Limb (tissue), 2 donors: Measurements from ENCODE around the gene FARS2.
"Not testable (repeated sequence)": the region's sequence is repeated elsewhere in the genome, so short reads cannot be mapped to it uniquely, and the experiment has no call there.

Source experiments
- DNase-seq, 2 donors: peaks; one replicate each; pipeline ENCODE4 v3.0.0-alpha.2; 2016; ENCODE audit errors: extremely low spot score in 2 of 2

The FARS2 gene

DNA sequence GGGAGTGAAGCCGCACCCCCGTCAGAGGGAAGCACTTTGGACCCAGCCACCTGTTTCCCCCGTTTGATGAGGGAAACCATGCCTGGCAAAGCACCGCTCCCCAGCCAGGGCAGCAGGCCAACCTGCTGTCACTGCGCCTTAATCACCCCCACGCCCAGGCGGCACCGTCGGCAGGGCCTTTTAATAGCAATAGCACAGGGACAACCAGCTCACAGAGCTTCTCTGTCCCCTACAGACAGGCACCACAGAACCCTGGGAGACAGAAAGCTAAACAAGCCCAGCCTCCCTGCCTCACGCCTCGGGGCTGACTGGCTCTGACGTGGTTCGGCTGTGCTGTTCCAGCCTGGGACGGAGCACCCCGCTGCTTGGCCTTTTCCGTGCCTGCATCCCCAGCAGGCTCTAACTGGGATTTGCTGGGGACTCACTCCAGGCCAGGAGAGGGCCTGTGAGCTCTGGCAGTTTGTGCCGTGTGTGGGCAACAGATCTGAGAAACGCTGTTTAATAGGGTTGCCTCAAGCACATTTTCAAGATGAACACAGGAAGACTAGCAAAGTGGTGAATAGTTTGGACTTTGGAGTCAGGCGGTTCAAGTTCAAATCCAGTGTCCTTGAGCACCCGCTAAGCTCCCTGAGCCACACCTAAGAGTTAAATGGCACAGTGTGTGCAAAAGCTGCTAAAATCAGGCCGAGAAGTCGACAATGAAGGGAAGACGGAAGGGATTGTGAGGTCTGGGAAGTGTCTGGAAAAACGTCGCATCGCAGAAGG lies 521.7 kb downstream of the FARS2 start:
- DNase-seq = peak; percentile 24 to 57

GRCh38 chr6:5783584-5784089 lies 522.3 kb downstream of the FARS2 start:
- no peak for DNase-seq

DNA sequence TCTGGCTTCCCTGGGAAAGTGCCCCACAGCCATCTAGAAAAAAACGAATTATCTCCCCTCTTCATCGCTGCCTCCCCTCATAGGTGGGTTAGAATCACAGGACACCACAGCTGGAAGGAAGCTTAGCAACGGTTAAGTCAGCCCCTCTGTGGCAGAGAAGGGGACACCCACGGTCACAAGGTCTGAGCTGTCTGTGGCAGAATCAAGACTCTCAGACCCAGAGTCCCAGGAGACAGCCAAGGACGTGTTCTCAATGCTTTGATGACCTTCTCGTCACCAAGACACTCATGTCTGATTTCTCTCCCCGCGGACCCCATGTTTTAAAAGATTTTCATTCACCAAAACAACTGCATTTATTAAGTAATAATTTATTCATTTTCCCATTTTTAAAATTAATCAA lies 523.9 kb downstream of the FARS2 start:
- DNase-seq = no peak

DNA sequence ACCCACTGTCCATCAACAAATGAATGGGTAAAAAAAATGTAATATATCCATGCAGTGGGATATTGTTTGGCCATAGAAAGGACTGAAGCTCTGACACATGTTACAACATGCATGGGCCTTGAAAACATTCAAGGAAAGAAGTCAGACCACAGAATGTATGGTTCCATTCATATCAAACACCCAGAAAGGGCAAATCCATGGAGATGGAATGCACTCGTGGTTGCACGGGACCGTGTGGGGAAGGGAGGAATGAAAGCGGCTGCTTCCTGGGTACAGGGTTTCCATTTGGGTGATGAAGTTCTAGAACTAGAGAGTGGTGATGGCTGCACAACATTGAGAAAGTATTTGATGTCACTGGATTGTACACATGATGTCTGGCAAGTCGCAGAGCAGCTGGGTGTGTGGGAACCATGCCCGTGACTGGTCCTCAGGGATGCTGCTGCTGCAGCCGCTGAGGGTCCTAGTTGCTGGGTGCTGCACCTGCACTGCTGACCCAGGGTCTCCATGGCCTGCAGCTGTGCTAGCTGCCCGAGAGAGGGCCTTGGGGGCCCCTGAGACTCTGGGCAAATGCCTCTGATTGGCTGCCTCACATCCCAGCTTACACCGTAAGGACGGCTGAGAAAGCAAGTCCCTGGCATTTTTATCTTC lies 525.1 kb downstream of the FARS2 start:
- no peak for DNase-seq

DNA sequence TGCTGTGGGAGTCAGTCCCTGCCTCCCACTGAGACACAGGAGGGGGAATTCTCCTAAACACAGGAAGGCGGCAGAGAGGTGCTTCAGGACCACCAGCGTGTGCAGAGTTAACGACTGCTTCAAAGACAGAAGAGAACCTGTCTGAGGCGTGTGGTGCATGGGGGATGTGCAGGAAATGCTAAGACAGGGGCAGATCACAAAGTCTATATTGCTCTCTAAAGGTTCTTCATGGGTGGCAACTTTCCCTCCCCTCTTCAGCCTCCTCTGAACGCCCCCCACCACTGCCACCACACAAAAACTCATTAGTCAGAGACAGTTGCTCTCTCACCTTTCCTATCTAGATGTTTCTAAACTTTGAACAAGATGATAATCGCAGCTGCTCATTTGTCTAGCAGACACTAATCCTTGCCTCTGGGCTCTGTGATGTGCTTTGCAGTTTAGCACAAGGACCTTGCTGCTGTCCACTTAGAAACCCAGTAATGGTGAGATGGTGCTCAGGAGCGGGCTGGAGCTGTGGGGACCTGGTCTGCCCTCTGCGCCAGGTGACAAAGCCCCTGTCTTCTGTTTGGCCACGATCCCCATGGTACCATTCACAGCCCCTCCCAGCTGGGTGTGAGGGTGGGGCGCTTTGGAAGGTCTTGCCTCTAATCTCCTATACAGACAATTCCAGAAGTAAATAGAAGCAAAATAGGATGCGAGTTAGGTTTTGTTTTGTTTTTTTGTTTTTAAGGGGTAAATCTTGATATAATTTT lies 525.8 kb downstream of the FARS2 start:
- no peak for DNase-seq

DNA sequence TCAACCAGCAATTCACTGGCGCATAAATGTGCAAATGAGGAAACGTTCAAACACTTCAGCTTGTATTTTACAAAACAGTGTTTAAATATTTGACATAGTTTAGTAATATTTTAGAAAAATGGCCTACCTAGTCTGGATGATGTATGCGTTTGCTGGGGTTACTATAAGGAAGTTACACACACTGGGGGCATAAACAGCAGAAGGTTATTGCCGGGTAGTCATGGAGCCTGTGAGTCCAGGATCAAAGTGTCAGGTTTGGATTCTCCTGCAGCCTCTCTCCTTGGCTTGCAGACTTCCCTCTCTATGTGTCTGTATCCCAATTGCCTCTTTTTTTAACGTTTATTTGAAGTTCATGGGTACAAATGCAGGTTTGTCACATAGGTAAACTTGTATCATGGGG lies 528.1 kb downstream of the FARS2 start:
- not testable (repeated sequence) for DNase-seq

- not testable (repeated sequence) for DNase-seq
Observed at GRCh38 chr6:5796555-5796954, 535.2 kb downstream of the FARS2 start.

- DNase-seq = not testable (repeated sequence)
Observed at GRCh38 chr6:5806406-5806805, 545.1 kb downstream of the FARS2 start.

- no peak for DNase-seq
Observed at GRCh38 chr6:5809450-5809849, 548.1 kb downstream of the FARS2 start.

- no peak for DNase-seq
Observed at GRCh38 chr6:5811997-5812396, 550.7 kb downstream of the FARS2 start.

DNA sequence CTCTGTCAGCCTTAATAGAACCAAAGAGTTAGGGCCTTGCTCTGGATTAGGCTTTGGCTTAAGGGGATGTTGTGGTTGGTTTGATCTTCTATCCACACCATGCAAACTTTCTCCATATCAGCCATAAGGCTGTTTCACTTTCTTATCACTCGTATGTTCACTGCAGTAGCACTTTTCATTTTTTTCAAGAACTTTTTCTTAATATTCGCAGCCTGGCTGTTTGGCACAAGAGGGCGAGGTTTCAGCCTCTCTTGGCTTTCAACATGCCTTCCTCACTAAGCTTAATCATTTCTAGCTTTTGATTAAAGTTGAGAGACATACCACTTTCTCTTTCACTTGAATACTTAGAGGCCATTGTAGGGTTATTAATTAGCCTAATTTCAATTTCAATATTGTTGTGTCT lies 552.3 kb downstream of the FARS2 start:
- no peak for DNase-seq

DNA sequence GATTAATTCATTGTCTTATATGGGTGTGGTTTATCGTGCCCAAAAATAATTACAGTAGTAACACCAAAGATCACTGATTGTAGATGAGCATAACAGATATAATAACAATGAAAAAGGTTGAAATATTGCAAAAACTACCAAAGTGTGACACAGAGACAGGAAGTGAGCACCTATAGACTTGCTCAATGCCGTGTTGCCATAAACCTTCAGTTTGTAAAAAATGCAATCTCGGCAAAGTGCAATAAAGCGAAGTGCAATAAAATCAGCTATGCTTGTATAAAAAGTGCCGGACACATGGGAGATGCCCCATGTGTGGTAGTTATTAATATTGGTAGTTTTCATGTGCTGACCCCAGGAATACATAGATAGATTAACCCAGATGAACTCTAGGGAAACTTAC lies 552.8 kb downstream of the FARS2 start:
- DNase-seq = no peak

DNA sequence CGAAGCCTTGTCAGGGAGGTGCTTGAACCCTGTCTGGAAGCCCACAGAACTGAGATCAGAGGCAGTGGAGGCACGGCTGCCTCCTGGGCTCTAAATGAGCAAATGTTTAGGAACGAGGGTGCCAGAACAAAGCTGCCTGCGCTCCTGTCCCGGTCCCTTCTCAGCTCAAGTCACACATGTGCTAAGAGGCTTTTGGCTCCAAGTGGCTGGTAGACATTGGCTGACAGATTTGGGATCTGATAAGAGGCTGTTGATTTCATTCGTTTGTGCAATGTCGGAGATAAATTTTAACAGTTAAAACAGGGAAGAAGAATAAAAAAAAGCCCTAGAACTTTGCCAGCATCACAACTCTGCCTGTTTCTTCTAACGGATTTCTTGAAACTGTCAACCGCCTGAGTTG lies 553.6 kb downstream of the FARS2 start:
- DNase-seq = no peak

DNA sequence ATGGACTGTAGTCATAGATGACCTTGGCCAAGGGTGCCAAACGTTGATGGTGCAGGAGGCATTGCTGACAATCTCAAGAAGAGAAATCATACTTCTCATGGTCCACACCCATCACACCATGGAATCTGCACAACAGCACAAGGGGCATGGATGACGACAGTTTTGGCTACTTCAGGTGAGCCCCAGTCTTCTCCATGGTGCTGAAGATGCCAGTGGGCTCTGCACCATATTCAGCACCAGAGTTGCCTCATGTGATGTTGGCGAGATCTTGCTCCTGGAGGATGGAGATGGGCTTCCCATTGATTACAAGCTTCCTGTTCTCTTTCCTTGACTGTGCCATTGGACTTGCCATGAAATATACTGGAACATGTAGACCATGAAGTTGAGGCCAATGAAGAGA lies 556.6 kb downstream of the FARS2 start:
- DNase-seq = no peak

DNA sequence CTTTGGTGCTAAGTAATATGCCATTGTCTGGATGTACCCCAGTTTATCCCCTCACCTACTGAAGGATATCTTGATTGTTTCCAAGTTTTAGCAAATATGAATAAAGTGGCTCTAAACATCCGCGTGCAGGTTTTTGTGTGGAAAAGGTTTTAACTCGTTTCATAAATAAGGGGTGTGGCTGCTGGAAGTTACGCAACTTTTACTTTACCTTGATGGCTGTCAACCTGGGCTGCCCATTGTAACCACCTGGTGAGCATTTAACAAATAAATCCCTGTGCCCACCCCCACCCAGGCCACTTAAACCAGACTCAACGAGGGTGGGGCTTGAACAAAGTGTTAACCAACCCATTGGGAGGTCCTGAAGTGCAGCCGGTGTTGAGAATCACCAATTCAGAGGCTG lies 557.6 kb downstream of the FARS2 start:
- DNase-seq = no peak
